22Rv1 (cell line): ENCODE results near the gene WNT7A.

Experiments
- CTCF ChIP-seq: fragments of 450-650 bp; IDR thresholded peaks from 2 replicates; pipeline ENCODE4 v1.5.1; 2017; ENCODE audit warnings: mild to moderate bottlenecking
- ZFX ChIP-seq: fragments of 450-650 bp; IDR thresholded peaks from 2 replicates; pipeline ENCODE4 v1.6.1; 2017; ENCODE audit warnings: antibody characterized with exemption, borderline replicate concordance

GRCh38 chr3:13851997-13852637 lies 27.8 kb downstream of the WNT7A start:
- no peak for TF ChIP-seq CTCF
- TF ChIP-seq ZFX, result no peak
